GM23338 (cell line): Measurements from ENCODE around the gene SEMA4D.

Experiments used
- EZH2 ChIP-seq: fragments of 200-600 bp; sonication (generic); IDR thresholded peaks from one replicate; pipeline ENCODE4 v1.8.0; 2017; ENCODE audit warnings: antibody characterized with exemption, mild to moderate bottlenecking, low read depth; ENCODE audit not compliant: unreplicated experiment
- POLR2AphosphoS5 ChIP-seq: IDR thresholded peaks from 2 replicates; pipeline ENCODE4 v1.6.1; 2016; ENCODE audit warnings: antibody characterized with exemption, low read depth
- ZNF114 ChIP-seq: fragments of 250-450 bp; sonication (Bioruptor Pico); IDR thresholded peaks from 2 replicates; pipeline ENCODE4 v1.5.0; 2020; ENCODE audit warnings: mild to moderate bottlenecking, moderate library complexity
- TF ChIP-seq, protein P1 (sequence below), 2 experiments: fragments of 200-600 bp in 1 of 2; sonication (generic) in 1 of 2; conservative IDR thresholded peaks; 2 replicates each; pipeline versions ENCODE4 v1.5.1 to v1.6.1; 2016 to 2017; ENCODE audit warnings: antibody characterized with exemption in 2 of 2, low read depth in 2 of 2, mild to moderate bottlenecking in 2 of 2, moderate library complexity in 1 of 2
- TF ChIP-seq, protein P2 (sequence below): IDR thresholded peaks from 2 replicates; pipeline ENCODE4 v1.6.1; 2016; ENCODE audit warnings: antibody characterized with exemption
- TF ChIP-seq, protein P3 (sequence below): IDR thresholded peaks from one replicate; pipeline ENCODE4 v1.6.1; 2018; ENCODE audit warnings: antibody characterized with exemption; ENCODE audit not compliant: unreplicated experiment

DNA sequence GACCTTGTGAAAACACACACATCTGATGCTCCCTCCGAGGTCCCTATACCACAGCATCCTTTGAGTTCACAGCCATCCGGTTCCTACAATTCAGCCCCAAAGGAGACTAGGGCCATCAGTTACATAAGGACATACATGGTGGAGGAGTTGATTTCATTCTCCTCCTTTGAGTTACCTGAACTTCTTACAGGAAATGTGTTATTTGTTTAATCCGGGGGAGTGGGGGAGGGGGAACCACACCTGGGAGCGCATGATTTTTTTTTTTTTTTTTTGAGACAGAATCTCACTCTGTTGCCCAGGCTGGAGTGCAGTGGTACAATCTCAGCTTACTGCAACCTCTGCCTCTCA, 30.7 kb downstream of the SEMA4D start:
- TF ChIP-seq, protein P1, sequence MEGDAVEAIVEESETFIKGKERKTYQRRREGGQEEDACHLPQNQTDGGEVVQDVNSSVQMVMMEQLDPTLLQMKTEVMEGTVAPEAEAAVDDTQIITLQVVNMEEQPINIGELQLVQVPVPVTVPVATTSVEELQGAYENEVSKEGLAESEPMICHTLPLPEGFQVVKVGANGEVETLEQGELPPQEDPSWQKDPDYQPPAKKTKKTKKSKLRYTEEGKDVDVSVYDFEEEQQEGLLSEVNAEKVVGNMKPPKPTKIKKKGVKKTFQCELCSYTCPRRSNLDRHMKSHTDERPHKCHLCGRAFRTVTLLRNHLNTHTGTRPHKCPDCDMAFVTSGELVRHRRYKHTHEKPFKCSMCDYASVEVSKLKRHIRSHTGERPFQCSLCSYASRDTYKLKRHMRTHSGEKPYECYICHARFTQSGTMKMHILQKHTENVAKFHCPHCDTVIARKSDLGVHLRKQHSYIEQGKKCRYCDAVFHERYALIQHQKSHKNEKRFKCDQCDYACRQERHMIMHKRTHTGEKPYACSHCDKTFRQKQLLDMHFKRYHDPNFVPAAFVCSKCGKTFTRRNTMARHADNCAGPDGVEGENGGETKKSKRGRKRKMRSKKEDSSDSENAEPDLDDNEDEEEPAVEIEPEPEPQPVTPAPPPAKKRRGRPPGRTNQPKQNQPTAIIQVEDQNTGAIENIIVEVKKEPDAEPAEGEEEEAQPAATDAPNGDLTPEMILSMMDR (conservative IDR thresholded peaks at IDR 0.05; ENCODE audit: low read depth in 2 of 2), result no peak
- TF ChIP-seq EZH2 (no peak), POLR2AphosphoS5 (no peak), ZNF114 (CRISPR knock-in tag) (no peak)
- TF ChIP-seq, protein P2, sequence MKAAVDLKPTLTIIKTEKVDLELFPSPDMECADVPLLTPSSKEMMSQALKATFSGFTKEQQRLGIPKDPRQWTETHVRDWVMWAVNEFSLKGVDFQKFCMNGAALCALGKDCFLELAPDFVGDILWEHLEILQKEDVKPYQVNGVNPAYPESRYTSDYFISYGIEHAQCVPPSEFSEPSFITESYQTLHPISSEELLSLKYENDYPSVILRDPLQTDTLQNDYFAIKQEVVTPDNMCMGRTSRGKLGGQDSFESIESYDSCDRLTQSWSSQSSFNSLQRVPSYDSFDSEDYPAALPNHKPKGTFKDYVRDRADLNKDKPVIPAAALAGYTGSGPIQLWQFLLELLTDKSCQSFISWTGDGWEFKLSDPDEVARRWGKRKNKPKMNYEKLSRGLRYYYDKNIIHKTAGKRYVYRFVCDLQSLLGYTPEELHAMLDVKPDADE, result no peak
- TF ChIP-seq, protein P3, sequence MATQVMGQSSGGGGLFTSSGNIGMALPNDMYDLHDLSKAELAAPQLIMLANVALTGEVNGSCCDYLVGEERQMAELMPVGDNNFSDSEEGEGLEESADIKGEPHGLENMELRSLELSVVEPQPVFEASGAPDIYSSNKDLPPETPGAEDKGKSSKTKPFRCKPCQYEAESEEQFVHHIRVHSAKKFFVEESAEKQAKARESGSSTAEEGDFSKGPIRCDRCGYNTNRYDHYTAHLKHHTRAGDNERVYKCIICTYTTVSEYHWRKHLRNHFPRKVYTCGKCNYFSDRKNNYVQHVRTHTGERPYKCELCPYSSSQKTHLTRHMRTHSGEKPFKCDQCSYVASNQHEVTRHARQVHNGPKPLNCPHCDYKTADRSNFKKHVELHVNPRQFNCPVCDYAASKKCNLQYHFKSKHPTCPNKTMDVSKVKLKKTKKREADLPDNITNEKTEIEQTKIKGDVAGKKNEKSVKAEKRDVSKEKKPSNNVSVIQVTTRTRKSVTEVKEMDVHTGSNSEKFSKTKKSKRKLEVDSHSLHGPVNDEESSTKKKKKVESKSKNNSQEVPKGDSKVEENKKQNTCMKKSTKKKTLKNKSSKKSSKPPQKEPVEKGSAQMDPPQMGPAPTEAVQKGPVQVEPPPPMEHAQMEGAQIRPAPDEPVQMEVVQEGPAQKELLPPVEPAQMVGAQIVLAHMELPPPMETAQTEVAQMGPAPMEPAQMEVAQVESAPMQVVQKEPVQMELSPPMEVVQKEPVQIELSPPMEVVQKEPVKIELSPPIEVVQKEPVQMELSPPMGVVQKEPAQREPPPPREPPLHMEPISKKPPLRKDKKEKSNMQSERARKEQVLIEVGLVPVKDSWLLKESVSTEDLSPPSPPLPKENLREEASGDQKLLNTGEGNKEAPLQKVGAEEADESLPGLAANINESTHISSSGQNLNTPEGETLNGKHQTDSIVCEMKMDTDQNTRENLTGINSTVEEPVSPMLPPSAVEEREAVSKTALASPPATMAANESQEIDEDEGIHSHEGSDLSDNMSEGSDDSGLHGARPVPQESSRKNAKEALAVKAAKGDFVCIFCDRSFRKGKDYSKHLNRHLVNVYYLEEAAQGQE, result no peak
